HG03066 (cell line): ENCODE data around the gene OR6Q1.

Experiments used
- ATAC-seq: cut with Tn5 transposase; IDR thresholded peaks from one replicate; pipeline ENCODE4 v1.9.1; 2021; ENCODE audit warnings: low read depth; ENCODE audit not compliant: unreplicated experiment

Gene OR6Q1

DNA sequence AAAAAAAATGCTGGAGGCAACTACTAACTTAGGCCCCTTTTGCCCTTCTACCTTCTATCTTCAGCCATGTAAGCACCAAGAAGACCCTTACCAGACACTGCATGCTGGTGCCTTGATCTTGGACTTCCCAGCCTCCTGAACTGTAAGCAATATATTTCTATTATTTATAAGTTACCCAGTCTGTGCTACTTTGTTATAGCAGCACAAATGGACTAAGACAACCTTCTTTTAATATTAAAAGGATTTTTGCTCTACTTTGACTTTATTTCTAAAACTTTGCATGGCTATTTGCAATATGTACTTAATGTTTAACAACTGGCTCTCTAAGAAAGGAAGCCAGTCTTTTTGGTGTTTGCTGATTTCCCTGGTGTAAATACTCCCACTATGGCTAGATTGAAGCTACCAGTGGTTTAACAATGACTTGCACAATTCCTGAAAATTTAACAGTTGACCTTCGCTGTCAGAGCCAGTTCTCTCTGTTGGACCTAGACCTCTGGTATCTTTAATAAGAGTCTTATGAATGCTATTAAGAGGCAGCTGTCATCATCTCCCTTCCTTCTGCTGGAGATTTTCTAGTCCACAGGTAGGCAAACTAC is 25.2 kb downstream of the OR6Q1 start:
- ATAC-seq: no peak

DNA sequence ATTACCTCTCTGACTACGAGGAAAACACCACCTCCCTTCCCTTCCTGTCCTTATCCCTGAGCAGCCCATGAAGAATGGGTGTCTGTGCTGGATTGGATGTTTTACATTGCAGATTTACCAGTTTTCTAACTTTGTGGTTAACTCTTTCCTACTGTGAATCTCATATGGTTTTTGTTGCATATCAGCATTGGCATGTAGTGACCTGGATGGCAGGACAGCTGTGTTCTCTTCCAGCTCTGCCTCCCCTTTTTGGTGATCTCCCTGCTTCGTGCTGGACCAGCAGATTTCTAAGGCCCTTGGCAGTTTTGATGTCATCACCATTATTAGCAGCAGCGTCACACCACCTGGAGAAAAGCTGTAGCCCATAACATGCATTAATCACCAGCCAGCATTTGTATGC is 26.7 kb downstream of the OR6Q1 start:
- ATAC-seq: no peak

DNA sequence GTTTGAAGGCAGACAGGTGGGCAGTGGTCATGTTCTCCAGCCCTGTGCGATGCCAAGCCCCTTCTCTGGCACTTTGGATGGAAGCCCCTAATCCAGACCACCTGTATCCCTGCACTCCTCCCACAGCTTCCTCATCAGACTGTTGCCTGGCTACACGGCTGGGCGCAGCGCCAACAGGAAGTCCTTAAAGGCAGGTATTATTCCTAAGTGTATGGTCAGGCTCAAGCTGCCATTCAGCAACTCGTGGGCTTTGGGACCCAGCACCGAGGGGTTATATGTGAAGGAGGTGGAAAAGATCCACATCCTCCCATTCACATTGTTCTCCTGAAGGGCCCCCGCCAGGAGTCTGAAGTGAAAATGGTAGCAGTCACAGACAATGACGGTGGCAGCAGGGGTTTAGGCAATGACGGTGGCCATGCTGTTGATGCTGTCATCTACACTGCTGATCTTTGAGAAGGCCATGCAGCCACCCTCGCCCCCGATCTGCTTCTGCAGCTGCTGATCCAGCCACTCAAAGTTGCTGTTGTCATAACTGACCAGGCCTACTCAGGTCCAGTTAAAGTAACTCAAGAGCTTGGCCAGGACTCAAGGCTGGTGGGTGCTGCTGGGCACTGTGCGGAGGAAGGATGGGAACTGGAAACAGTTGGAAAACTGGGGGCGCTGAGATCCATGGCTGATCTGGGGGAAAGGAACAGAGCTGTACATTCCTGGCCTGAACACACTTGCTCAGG is 27.7 kb downstream of the OR6Q1 start:
- ATAC-seq: no peak

DNA sequence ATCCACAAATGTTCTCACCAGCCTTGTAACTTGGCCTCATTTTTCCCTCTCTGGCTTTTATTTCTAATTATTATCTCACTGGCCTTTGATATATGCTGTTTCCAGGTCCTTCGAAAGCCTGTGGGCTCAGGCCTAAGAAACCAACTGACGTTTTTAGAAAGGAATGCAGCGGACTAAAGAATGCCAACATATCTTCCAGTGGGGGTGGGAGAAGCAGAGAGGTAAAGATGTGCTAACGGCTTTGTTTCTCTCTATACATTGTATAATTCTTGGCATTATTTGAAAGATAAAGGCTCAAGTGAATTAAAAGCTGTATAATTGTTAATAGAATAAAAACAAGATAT is 28.2 kb downstream of the OR6Q1 start:
- ATAC-seq: no peak

GRCh38 chr11:58060535-58060934 is 29.8 kb downstream of the OR6Q1 start:
- ATAC-seq: no peak

- ATAC-seq: no peak
These were observed 30.4 kb downstream of the OR6Q1 start for GRCh38 chr11:58060939-58061672.

- ATAC-seq: no peak
These were observed 31.1 kb downstream of the OR6Q1 start for GRCh38 chr11:58061813-58062212.

DNA sequence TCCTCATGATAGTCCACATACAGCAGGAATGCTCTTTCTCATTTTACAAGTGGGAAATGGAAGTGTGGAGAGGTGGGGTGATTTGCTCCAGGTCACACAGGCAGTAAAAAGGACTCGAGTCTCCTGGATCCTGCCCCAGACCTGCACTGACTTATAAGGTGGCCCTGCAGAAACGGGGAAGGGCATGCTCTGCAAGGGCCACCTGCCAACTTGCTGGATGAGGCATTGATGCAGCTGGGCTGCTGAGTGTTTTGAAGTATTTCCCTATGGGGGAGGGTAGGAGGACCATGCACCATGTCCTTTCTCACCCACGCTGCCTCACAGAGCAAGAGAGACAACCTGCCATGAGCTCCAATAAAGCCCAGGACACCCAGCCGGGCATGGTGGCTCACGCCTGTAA is 36.9 kb downstream of the OR6Q1 start:
- ATAC-seq: no peak

GRCh38 chr11:58068655-58069054 is 37.9 kb downstream of the OR6Q1 start:
- ATAC-seq: no peak

GRCh38 chr11:58070585-58070984 is 39.8 kb downstream of the OR6Q1 start:
- no peak for ATAC-seq

DNA sequence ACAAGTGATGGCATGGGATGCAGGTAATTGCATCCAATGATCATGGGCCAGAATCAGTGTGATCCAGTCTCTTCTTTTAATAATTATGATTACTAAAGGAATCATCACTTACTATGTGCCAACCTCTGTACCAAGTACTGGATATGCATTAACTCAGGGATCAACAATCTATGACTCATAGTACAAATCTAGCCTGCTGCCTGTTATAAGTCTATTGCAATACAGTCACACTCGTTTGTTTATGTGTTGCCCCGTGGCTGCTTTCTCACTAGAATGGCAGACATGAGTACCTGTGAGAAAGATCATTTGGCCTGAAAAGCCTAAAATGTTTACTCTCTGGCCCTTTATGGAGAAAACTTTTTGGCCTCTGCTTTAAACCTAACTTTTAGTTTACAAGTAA is 45.0 kb downstream of the OR6Q1 start:
- ATAC-seq: no peak
